CD14-positive monocyte (primary cell): Measurements from ENCODE around the gene CDS2. TPM values are rescaled to one million over a fixed set of nuclear protein-coding genes. Genes with fewer than 3 reads are reported as not detected.

Source experiments
- DNase-seq, 3 donors: peaks; one replicate each; pipeline ENCODE4 v3.0.0-alpha.2; 2011 to 2022
- H2AFZ ChIP-seq: 2 replicates; pipeline ENCODE4 v1.6.0; 2012; ENCODE audit warnings: mild to moderate bottlenecking, low read depth, low read length, inconsistent platforms; ENCODE audit not compliant: insufficient read depth, poor library complexity, severe bottlenecking
- H3K27ac ChIP-seq, 2 donors: 1 replicate in 1 of 2; 2 replicates in 1 of 2; pipeline ENCODE4 v1.5.1; 2012 to 2013; ENCODE audit warnings: low read length in 2 of 2, control low read depth in 1 of 2, inconsistent platforms in 1 of 2, low read depth in 1 of 2, mild to moderate bottlenecking in 1 of 2
- H3K27me3 ChIP-seq, 2 donors: one replicate each; pipeline versions ENCODE4 v1.6.0 to v1.6.1; 2011 to 2013; ENCODE audit warnings: low read length in 2 of 2; ENCODE audit not compliant: control insufficient read depth in 2 of 2, insufficient read depth in 2 of 2
- H3K36me3 ChIP-seq, 2 donors: replicated peaks in 1 of 2; 1 replicate in 1 of 2; 2 replicates in 1 of 2; pipeline versions ENCODE4 v1.5.1 to v1.6.1; 2012 to 2013; ENCODE audit warnings: low read length in 2 of 2, control low read depth in 1 of 2, inconsistent platforms in 1 of 2, mild to moderate bottlenecking in 1 of 2; ENCODE audit not compliant: insufficient read depth in 2 of 2, control insufficient read depth in 1 of 2
- H3K4me1 ChIP-seq, 2 donors: 1 replicate in 1 of 2; 2 replicates in 1 of 2; pipeline versions ENCODE4 v1.5.1 to v1.6.1; 2012 to 2013; ENCODE audit warnings: low read length in 2 of 2, control low read depth in 1 of 2, inconsistent platforms in 1 of 2, mild to moderate bottlenecking in 1 of 2, moderate library complexity in 1 of 2; ENCODE audit not compliant: insufficient read depth in 2 of 2, control insufficient read depth in 1 of 2
- H3K4me2 ChIP-seq: replicated peaks from 2 replicates; pipeline ENCODE3; 2012; ENCODE audit warnings: low read length, moderate library complexity, mild to moderate bottlenecking; ENCODE audit not compliant: poor library complexity, severe bottlenecking; ENCODE audit errors: extremely low read depth
- H3K4me3 ChIP-seq, 3 experiments: fragments of 200-600 bp in 1 of 3; sonication (generic) in 1 of 3; replicated peaks in 1 of 3; 1 replicate in 2 of 3; 2 replicates in 1 of 3; pipeline ENCODE4 v1.5.1; 2011 to 2013; ENCODE audit warnings: low read length in 3 of 3, mild to moderate bottlenecking in 3 of 3, control low read depth in 2 of 3, low read depth in 2 of 3, inconsistent platforms in 1 of 3, moderate library complexity in 1 of 3
- H3K79me2 ChIP-seq: 2 replicates; pipeline ENCODE4 v1.6.0; 2012; ENCODE audit warnings: mild to moderate bottlenecking, control low read depth, inconsistent platforms, low read length, moderate library complexity; ENCODE audit not compliant: insufficient read depth
- H3K9ac ChIP-seq: 2 replicates; pipeline ENCODE4 v1.6.0; 2017; ENCODE audit warnings: low read length, mild to moderate bottlenecking; ENCODE audit not compliant: insufficient read depth, poor library complexity, severe bottlenecking
- H3K9me3 ChIP-seq, 2 donors: replicated peaks in 1 of 2; 1 replicate in 1 of 2; 2 replicates in 1 of 2; pipeline versions ENCODE4 v1.5.1 to v1.6.1; 2012 to 2013; ENCODE audit warnings: low read length in 2 of 2, control low read depth in 1 of 2; ENCODE audit not compliant: control insufficient read depth in 1 of 2, insufficient read depth in 1 of 2
- H4K20me1 ChIP-seq: 2 replicates; pipeline ENCODE4 v1.6.0; 2012; ENCODE audit warnings: mild to moderate bottlenecking, low read length, control low read depth, moderate library complexity; ENCODE audit not compliant: insufficient read depth
- H3K27ac Mint-ChIP-seq, 7 donors: one replicate each; pipeline ENCODE4 v1.8.0; 2020; ENCODE audit warnings: mild to moderate bottlenecking in 7 of 7, mixed read lengths in 7 of 7, moderate library complexity in 6 of 7, inconsistent platforms in 2 of 7
- H3K27me3 Mint-ChIP-seq, 3 donors: one replicate each; pipeline ENCODE4 v1.8.0; 2021 to 2022; ENCODE audit warnings: low read depth in 3 of 3, mild to moderate bottlenecking in 3 of 3, mixed read lengths in 3 of 3, moderate library complexity in 3 of 3, inconsistent platforms in 1 of 3
- H3K36me3 Mint-ChIP-seq, 2 donors: one replicate each; pipeline ENCODE4 v1.8.0; 2020; ENCODE audit warnings: mixed read lengths in 2 of 2, inconsistent platforms in 1 of 2, mild to moderate bottlenecking in 1 of 2
- H3K4me1 Mint-ChIP-seq: one replicate; pipeline ENCODE4 v1.8.0; 2020; ENCODE audit warnings: mild to moderate bottlenecking, mixed read lengths
- H3K4me3 Mint-ChIP-seq, 2 donors: one replicate each; pipeline ENCODE4 v1.8.0; 2020; ENCODE audit warnings: mild to moderate bottlenecking in 2 of 2, mixed read lengths in 2 of 2, moderate library complexity in 1 of 2
- H3K9me3 Mint-ChIP-seq, 7 donors: one replicate each; pipeline ENCODE4 v1.8.0; 2020 to 2022; ENCODE audit warnings: mixed read lengths in 7 of 7, mild to moderate bottlenecking in 6 of 7, moderate library complexity in 6 of 7, inconsistent platforms in 2 of 7
- WGBS: methylation state at CpG from one replicate; pipeline ENCODE4 v1.1.5; 2013; ENCODE audit warnings: missing lambda C conversion rate; ENCODE audit not compliant: insufficient coverage; 5-methylcytosine and 5-hydroxymethylcytosine counted together
- intact Hi-C, 2 donors: fragments of 100-400 bp; cut with micrococcal nuclease; formaldehyde crosslinking; loops; one replicate each; pipeline versions ENCODE4 v1.15.0 to v1.15.1; 2023
- polyA plus RNA-seq, 3 donors: library from polyadenylated mRNA; depleted of rRNA in 1 of 3; unstranded in 2 of 3; stranded (reverse) in 1 of 3; fragments of 300-500 nt in 2 of 3; fragments of >200 nt in 1 of 3; fragmentation: Illumina TruSeq in 2 of 3; gene quantifications; 1 replicate in 2 of 3; 2 replicates in 1 of 3; pipeline ENCODE4 v1.2.3, GENCODE V29; 2012 to 2021
- TF ChIP-seq, protein P1 (sequence below): fragments of 200-600 bp; IDR thresholded peaks from one replicate; pipeline ENCODE4 v1.8.0; 2022; ENCODE audit warnings: antibody characterized with exemption, mild to moderate bottlenecking

Gene CDS2
- polyA plus RNA-seq, 3 donors = 28.6 to 62.6 (median 54.4) TPM

DNA sequence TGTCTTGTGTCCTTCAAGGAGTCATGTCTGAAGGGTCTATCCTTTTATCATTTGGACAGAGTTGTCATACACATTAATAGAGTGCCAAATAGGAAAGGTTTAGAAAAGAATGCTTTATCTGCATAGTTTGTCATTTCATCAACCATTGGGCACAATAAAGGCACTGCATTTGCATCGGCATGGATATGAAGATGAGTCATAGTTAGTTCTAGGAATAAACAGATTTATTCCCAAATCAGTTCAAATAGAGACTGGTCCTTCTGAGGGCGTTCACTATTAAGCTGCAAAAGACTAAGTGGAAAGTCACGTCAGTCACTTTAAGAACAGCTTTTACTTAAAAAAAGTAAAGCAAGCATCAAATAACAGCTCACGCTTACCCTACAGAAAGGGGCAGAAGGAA is 90.8 kb downstream of the CDS2 start:
- peaks cover 0 to 2% (median 2%) of the 10 kb centered on the region in 3 donors for H3K27me3 Mint-ChIP-seq

DNA sequence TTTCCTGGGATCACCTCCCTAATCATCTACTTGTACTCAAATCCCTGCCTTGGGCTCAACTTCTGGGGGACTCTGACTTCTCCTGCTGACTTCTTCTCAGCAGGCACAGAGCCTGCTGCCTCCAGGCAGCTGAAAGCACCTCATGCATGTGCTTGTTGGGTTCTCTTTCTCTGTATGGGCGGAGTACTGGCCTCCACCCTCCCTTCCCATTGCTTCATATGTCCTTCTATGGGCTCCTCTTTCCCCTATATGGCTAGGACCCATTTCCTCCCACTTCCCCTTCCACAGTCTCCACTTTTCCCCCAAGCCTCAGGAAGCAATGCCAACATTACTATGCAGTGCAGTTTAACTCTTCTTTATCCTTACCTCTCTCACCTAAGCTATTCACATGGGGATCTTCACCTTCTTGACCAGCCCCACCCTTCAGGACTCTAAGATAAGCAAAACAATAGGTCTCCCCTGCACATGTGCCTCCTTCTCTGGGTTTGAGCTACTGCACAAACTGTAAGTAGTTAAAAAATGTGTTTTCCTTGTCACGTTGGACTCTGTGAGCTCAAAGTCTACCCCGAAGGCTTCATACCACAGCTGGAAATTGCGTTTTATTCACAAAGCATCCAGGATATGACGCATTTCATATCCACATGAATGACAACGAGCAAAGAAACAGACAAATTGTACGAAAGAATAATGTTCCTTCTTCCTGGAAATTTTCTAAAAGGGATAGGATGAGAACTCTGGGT is 93.7 kb downstream of the CDS2 start:
- Histone ChIP-seq H3K36me3 (no peaks in the 10 kb centered on the region), H2AFZ (no peak overlapping the region), H3K27ac (no peak overlapping the region), H3K9ac (no peak overlapping the region), H3K9me3 (no peaks in the 10 kb centered on the region), H3K4me2 (no peak overlapping the region), H3K4me1 (peaks cover 11 to 17% of the 10 kb centered on the region in 2 donors), H3K79me2 (no peaks in the 10 kb centered on the region), H3K4me3 (no peak overlapping the region), H3K27me3 (peaks cover 0 to 3% of the 10 kb centered on the region in 2 donors), H4K20me1 (no peaks in the 10 kb centered on the region)
- Mint-ChIP-seq H3K36me3 (peaks cover 0 to 3% of the 10 kb centered on the region in 2 donors), H3K4me3 (peak overlapping the region in 1 of 2 donors; percentile 13), H3K4me1 (peaks cover 22% of the 10 kb centered on the region), H3K27me3 (peaks cover 0 to 11% (median 7%) of the 10 kb centered on the region in 3 donors), H3K9me3 (no peaks in the 10 kb centered on the region), H3K27ac (no peak overlapping the region)
- intact Hi-C loops = no loop called here
- TF ChIP-seq, protein P1, sequence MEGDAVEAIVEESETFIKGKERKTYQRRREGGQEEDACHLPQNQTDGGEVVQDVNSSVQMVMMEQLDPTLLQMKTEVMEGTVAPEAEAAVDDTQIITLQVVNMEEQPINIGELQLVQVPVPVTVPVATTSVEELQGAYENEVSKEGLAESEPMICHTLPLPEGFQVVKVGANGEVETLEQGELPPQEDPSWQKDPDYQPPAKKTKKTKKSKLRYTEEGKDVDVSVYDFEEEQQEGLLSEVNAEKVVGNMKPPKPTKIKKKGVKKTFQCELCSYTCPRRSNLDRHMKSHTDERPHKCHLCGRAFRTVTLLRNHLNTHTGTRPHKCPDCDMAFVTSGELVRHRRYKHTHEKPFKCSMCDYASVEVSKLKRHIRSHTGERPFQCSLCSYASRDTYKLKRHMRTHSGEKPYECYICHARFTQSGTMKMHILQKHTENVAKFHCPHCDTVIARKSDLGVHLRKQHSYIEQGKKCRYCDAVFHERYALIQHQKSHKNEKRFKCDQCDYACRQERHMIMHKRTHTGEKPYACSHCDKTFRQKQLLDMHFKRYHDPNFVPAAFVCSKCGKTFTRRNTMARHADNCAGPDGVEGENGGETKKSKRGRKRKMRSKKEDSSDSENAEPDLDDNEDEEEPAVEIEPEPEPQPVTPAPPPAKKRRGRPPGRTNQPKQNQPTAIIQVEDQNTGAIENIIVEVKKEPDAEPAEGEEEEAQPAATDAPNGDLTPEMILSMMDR = no peak
- 80% methylated on average over 5 of the region's 7 CpGs for WGBS
- DNase-seq = no peak

More for the DNA sequence above, 90.8 kb downstream of the CDS2 start:
- H3K79me2 ChIP-seq = no peaks in the 10 kb centered on the region
- no peaks in the 10 kb centered on the region for H4K20me1 ChIP-seq
- peaks cover 11 to 20% of the 10 kb centered on the region in 2 donors for H3K4me1 ChIP-seq
- Mint-ChIP-seq H3K9me3 (no peaks in the 10 kb centered on the region), H3K4me3 (no peak overlapping the region), H3K27ac (no peak overlapping the region), H3K4me1 (peaks cover 26% of the 10 kb centered on the region), H3K36me3 (peaks cover 0 to 3% of the 10 kb centered on the region in 2 donors)
- no peak overlapping the region for H3K27ac ChIP-seq
- H3K9ac ChIP-seq = no peak overlapping the region
- H3K36me3 ChIP-seq = no peaks in the 10 kb centered on the region
- TF ChIP-seq, protein P1 = no peak
- no peaks in the 10 kb centered on the region for H3K27me3 ChIP-seq
- DNase-seq = no peak
- H3K9me3 ChIP-seq = no peaks in the 10 kb centered on the region
- H2AFZ ChIP-seq = no peak overlapping the region
- intact Hi-C loops = loop anchor here in 1 of 2 donors (10.0 kb wide), 1 partner anchor 227 kb away; no protein-coding TSS in a partner anchor
- no CpG with 5 or more reads among the region's 4 CpGs for WGBS
- H3K4me2 ChIP-seq = no peak overlapping the region
- H3K4me3 ChIP-seq = no peak overlapping the region
